Measurements from ENCODE around the gene MATR3.

Gene MATR3

DNA sequence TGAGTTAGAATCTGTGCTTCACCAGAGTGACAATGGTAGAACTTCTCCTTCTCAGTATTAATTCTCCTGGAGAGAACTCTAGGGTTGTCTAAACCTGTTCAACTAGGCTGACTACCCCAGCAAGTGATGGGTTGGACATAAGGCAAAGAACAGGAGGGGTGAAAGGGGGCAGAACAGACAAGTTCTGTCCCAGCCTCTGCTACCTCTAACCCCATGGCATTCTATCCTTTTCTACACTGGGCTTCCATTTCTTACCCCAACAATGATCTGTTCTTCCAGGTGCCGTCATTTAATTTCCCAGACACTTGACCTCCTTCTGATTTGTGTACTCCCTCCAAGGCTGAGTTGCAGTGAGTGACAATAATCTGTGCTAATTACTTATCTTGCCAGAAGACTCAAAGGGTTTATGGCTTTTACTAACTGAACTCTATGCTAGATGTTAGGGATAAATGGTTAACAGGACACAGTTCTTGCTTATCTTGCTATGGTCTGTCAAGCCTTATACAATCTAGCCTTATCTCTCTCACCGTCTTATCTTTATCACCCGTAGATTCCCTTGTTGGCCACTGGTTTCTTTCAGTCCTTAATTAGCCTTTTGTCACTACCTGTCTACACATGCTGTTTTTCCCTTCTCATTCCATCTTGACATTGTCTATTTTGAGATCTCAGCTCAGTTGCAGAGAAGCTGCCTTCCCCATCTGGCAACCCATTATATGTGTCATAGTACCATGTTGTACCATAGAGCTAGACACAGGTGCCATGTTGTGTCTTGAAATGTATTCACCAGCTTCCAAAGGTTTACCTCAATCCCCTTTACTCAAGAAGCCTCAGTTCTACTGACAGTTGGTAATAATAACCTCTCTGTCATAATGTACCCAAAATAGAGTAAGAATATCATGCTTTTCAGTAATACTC lies 10.0 kb upstream of the MATR3 start:
- no peak overlapping the region for H3K27ac ChIP-seq
- DNase-seq (ENCODE audit: low spot score): no peak
- TF ChIP-seq, protein P1, sequence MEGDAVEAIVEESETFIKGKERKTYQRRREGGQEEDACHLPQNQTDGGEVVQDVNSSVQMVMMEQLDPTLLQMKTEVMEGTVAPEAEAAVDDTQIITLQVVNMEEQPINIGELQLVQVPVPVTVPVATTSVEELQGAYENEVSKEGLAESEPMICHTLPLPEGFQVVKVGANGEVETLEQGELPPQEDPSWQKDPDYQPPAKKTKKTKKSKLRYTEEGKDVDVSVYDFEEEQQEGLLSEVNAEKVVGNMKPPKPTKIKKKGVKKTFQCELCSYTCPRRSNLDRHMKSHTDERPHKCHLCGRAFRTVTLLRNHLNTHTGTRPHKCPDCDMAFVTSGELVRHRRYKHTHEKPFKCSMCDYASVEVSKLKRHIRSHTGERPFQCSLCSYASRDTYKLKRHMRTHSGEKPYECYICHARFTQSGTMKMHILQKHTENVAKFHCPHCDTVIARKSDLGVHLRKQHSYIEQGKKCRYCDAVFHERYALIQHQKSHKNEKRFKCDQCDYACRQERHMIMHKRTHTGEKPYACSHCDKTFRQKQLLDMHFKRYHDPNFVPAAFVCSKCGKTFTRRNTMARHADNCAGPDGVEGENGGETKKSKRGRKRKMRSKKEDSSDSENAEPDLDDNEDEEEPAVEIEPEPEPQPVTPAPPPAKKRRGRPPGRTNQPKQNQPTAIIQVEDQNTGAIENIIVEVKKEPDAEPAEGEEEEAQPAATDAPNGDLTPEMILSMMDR (IDR thresholded peaks at IDR 0.05): no peak
- no peak overlapping the region for H3K4me3 ChIP-seq

DNA sequence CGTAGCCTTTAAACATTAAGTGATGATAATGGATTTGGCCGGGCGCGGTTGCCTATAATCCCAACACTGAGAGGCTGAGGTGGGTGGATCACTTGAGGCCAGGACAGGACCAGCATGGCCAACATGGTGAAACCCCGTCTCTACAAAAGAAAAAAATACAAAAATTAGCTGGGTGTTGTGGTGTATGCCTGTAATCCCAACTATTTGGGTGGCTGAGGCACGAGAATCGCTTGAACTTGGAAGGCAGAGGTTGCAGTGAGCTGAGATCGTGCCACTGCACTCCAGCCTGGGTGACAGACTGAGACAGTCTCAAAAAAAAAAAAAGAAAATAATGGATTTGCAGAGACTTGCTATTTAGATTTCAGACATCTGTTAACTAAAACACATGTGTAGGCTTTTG lies 9.2 kb upstream of the MATR3 start:
- TF ChIP-seq, protein P1 (IDR thresholded peaks at IDR 0.05): no peak
- no peak for DNase-seq (ENCODE audit: low spot score)
- Histone ChIP-seq H3K27ac (no peak overlapping the region), H3K4me3 (no peak overlapping the region)

DNA sequence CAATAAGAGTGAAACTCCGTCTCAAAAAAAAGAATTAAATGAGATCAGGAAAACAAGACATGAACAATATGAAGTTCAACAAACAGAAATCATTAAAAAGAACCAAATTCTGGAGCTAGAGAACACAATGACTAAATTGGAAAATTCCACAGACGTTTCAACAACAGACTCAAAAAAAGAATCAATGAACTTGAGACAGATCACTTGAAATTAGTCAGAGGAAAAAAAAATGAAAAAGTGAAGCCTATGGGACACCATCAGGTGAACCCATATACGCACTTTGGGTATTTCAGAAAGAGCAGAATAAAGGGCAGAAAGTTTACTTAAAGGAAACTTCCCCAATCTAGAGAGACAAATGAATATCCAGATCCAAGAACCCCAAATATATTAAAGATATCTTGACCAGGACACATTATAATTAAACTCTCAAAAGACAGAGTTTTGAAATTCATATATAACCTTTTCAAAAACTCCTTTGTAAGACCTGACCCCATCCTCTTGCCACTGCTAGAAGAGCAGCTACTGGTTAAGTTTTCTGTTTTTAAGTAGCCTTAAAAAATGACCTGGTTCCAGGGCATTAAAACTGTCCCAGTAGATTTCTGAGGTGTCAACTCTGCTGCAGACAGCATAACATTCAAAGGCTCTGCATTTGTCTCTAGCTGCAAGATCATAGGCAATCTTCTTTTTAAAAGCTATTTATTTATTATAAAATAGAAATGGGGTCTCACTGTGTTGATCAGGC lies 7.7 kb upstream of the MATR3 start:
- DNase-seq (ENCODE audit: low spot score): no peak
- TF ChIP-seq, protein P1 (IDR thresholded peaks at IDR 0.05): no peak
- no peak overlapping the region for H3K27ac ChIP-seq
- no peak overlapping the region for H3K4me3 ChIP-seq

DNA sequence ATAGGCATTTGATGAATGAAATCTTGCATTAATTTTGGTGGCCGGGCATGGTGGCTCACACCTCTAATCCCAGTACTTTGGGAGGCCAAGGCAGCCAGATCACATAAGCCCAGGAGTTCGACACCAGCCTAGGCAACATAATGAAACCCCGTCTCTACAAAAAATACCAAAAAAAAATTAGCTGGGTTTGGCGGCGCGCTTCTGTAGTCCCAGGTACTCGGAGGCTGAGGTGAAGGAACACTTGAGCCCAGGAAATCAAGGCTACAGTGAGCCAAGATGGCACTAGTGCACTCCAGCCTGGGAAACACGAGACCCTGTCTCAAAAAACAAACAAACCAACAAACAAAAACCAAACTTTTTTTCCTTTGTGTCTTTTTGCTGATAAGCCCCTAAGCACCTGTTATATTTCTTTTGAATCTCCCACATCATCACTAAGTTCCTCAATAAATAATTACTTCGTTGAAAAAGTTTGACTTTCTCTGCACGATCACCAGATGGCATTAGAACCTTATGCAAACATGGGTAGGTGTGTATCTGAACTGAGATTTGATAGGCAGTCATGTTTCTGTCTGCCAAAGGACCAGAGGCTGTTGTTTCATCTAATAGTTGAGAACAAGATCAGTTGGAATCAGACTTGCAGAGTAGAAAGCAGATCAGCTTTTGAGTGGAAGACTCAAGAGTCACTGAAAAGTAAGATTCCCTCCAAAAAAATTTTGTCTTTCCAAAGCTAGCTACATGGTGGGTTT lies 5.5 kb upstream of the MATR3 start:
- Histone ChIP-seq H3K4me3 (no peak overlapping the region), H3K27ac (no peak overlapping the region)
- TF ChIP-seq, protein P1 (IDR thresholded peaks at IDR 0.05): no peak
- DNase-seq (ENCODE audit: low spot score): no peak

DNA sequence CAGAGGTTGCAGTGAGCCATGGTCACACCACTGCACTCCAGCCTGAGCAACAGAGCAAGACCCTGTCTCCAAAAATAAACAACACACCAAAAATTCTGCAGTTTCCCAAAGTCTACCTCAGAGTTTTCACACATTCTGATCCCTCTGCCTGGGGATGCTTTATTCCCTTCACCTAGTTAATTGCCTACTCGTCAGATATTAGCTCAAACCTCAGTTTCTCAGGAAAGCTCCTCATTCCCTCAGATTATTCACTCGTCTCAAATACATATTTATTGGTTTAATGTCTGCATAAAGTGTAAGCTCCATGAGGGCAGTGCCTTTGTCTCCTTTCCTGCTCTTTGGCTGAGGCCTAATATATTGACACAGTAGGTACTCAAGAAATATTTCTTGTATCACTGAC lies 2.5 kb upstream of the MATR3 start:
- Histone ChIP-seq H3K27ac (no peak overlapping the region), H3K4me3 (no peak overlapping the region)
- no peak for DNase-seq (ENCODE audit: low spot score)
- TF ChIP-seq, protein P1 (IDR thresholded peaks at IDR 0.05): no peak

DNA sequence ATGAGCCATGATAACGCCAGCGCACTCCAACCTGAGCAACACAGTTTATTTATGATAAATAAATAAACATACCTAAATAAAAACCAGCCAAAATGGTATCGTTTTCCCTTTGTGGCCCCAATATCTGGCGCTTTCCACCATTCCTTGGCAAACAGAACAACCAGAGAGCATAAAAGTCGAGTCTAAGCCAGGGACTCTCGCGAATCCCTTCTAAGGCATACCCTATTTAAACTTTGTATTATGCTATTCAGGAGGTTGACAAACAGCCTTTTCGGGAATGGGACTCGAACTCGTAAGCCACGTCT lies 386 bp upstream of the MATR3 start:
- Histone ChIP-seq H3K4me3 (peak overlapping the region; percentile 88), H3K27ac (peak overlapping the region; percentile 99 to 100)
- TF ChIP-seq, protein P1 (IDR thresholded peaks at IDR 0.05): no peak
- no peak for DNase-seq (ENCODE audit: low spot score)

Data from coronary artery (tissue), 2 donors.